Measurements from ENCODE around the gene PDE7B. TPM values are rescaled to one million over a fixed set of nuclear protein-coding genes. Genes with fewer than 3 reads are reported as not detected.

Gene PDE7B
- total and polyA plus RNA-seq, 8 donors: 0.29 to 73.2 (median 5.0) TPM

- Histone ChIP-seq H3K4me1 (no peaks in the 10 kb centered on the region), H3K27ac (no peak overlapping the region), H3K4me3 (no peak overlapping the region), H3K9me3 (no peaks in the 10 kb centered on the region), H3K27me3 (no peaks in the 10 kb centered on the region), H3K36me3 (no peaks in the 10 kb centered on the region)
- no peak for TF ChIP-seq POLR2AphosphoS5 (IDR thresholded peaks at IDR 0.05)
- TF ChIP-seq POLR2A (IDR thresholded peaks at IDR 0.05): no peak
- no peak for TF ChIP-seq CTCF (IDR thresholded peaks at IDR 0.05)
- no peak for DNase-seq
- WGBS, 5 donors: 93 to 97% (median 94%) methylated on average over 7 of the region's 7 CpGs
- intact Hi-C loops (cut with DNase I; ENCODE audit: low total_unique reads): no loop called here
Observed at GRCh38 chr6:135970750-135971149, 119.2 kb downstream of the PDE7B start.

- H3K9me3 ChIP-seq: no peaks in the 10 kb centered on the region
- no peak for DNase-seq
- TF ChIP-seq CTCF (IDR thresholded peaks at IDR 0.05) (no peak), POLR2AphosphoS5 (IDR thresholded peaks at IDR 0.05) (no peak), POLR2A (IDR thresholded peaks at IDR 0.05) (no peak), EP300 (IDR thresholded peaks at IDR 0.05) (no peak)
- H3K4me3 ChIP-seq: no peak overlapping the region
- no peak overlapping the region for H3K27ac ChIP-seq
- no peaks in the 10 kb centered on the region for H3K27me3 ChIP-seq
- intact Hi-C loops (cut with DNase I; ENCODE audit: low total_unique reads): no loop called here
- H3K36me3 ChIP-seq: no peaks in the 10 kb centered on the region
- 93 to 99% (median 95%) methylated on average over 3 of the region's 3 CpGs for WGBS, 5 donors
- no peaks in the 10 kb centered on the region for H3K4me1 ChIP-seq
Observed at GRCh38 chr6:135971351-135971750, 119.8 kb downstream of the PDE7B start.

GRCh38 chr6:135972150-135972549, 120.6 kb downstream of the PDE7B start:
- Histone ChIP-seq H3K27me3 (no peaks in the 10 kb centered on the region), H3K36me3 (no peaks in the 10 kb centered on the region), H3K27ac (no peak overlapping the region), H3K4me3 (no peak overlapping the region), H3K9me3 (no peaks in the 10 kb centered on the region), H3K4me1 (no peaks in the 10 kb centered on the region)
- intact Hi-C loops (cut with DNase I; ENCODE audit: low total_unique reads): no loop called here
- DNase-seq: no peak
- TF ChIP-seq EP300 (IDR thresholded peaks at IDR 0.05) (no peak), POLR2A (IDR thresholded peaks at IDR 0.05) (no peak), POLR2AphosphoS5 (IDR thresholded peaks at IDR 0.05) (no peak), CTCF (IDR thresholded peaks at IDR 0.05) (no peak)

GRCh38 chr6:135972586-135972985, 121.1 kb downstream of the PDE7B start:
- TF ChIP-seq EP300 (IDR thresholded peaks at IDR 0.05) (no peak), CTCF (IDR thresholded peaks at IDR 0.05) (no peak), POLR2AphosphoS5 (IDR thresholded peaks at IDR 0.05) (no peak)
- no peaks in the 10 kb centered on the region for H3K4me1 ChIP-seq
- H3K27ac ChIP-seq: no peak overlapping the region
- no peaks in the 10 kb centered on the region for H3K36me3 ChIP-seq
- no peaks in the 10 kb centered on the region for H3K9me3 ChIP-seq
- DNase-seq: no peak
- H3K4me3 ChIP-seq: no peak overlapping the region
- H3K27me3 ChIP-seq: no peaks in the 10 kb centered on the region
- WGBS, 5 donors: 51 to 91% (median 83%) methylated on average over 2 of the region's 2 CpGs
- intact Hi-C loops (cut with DNase I; ENCODE audit: low total_unique reads): no loop called here
